HepG2 (cell line): ENCODE results near the gene TESK1. TPM values are rescaled to one million over a fixed set of nuclear protein-coding genes. Genes with fewer than 3 reads are reported as not detected.

Source experiments
- ATAC-seq: fragments of 200-7000 bp; cut with Tn5 transposase; 3 replicates; pipeline ENCODE4 v1.9.1; 2020; ENCODE audit warnings: mild to moderate bottlenecking, moderate library complexity
- BruUV-seq: library from RNA; stranded (reverse); fragments of 400-500 nt; replicated peaks from 2 replicates; lab custom pipeline; 2021; lab: Mats Ljungman, UMichigan
- CTCF ChIA-PET: fragments of 300-600 bp; formaldehyde crosslinking; extraction: SDS; loops from one replicate; lab custom pipeline; 2021; ENCODE audit warnings: low total read pairs, inconsistent platforms, low intra/inter-chr PET ratio; lab: Yijun Ruan, JAX
- POLR2A ChIA-PET: fragments of 350-600 bp; sonication (Branson Sonifier 250); formaldehyde crosslinking; loops from one replicate; lab custom pipeline; 2020; ENCODE audit warnings: antibody characterized with exemption, inconsistent platforms; lab: Yijun Ruan, JAX
- DNase-seq: peaks from one replicate; pipeline ENCODE4 v3.0.0-alpha.2; 2015; ENCODE audit warnings: low spot score
- FAIRE-seq: peaks from 3 replicates; lab custom pipeline; 2011; peaks lifted over from hg19 to GRCh38; lab: Jason Lieb, UNC
- H2AFZ ChIP-seq: one replicate; pipeline ENCODE4 v1.6.1; 2011; ENCODE audit warnings: low read length, inconsistent platforms
- H3K27ac ChIP-seq: fragments of 300-600 bp; 3 replicates; pipeline ENCODE4 v1.8.0; 2011; ENCODE audit warnings: mixed run types, mild to moderate bottlenecking, mixed read lengths, low read length, inconsistent platforms; ENCODE audit not compliant: insufficient read depth; ENCODE audit errors: extremely low read length
- H3K27me3 ChIP-seq, 2 experiments: fragments of 200-600 bp in 1 of 2; 2 replicates in 1 of 2; 3 replicates in 1 of 2; pipeline versions ENCODE4 v1.6.0 to v1.8.0; 2011; ENCODE audit warnings: low read length in 2 of 2, mild to moderate bottlenecking in 2 of 2, moderate library complexity in 2 of 2, inconsistent platforms in 1 of 2; ENCODE audit not compliant: insufficient read depth in 2 of 2, control insufficient read depth in 1 of 2
- H3K36me3 ChIP-seq, 2 experiments: fragments of 200-600 bp in 1 of 2; replicated peaks in 1 of 2; 2 replicates in 1 of 2; 3 replicates in 1 of 2; pipeline versions ENCODE4 v1.5.1 to v1.8.0; 2011; ENCODE audit warnings: low read length in 2 of 2, inconsistent platforms in 1 of 2; ENCODE audit not compliant: insufficient read depth in 2 of 2, control insufficient read depth in 1 of 2
- H3K4me1 ChIP-seq: 2 replicates; pipeline ENCODE4 v1.5.1; 2012; ENCODE audit warnings: low read length, inconsistent platforms; ENCODE audit not compliant: insufficient read depth
- H3K4me2 ChIP-seq: 2 replicates; pipeline ENCODE4 v1.6.0; 2011; ENCODE audit warnings: low read depth, low read length, inconsistent platforms
- H3K4me3 ChIP-seq, 3 experiments: fragments of 200-600 bp in 1 of 3; sonication (generic), shearing (Covaris generic) in 1 of 3; replicated peaks in 1 of 3; 2 replicates each; pipeline ENCODE4 v1.5.1; 2011 to 2016; ENCODE audit warnings: low read length in 3 of 3, inconsistent platforms in 2 of 3, low read depth in 2 of 3, mild to moderate bottlenecking in 2 of 3, control low read depth in 1 of 3, mixed read lengths in 1 of 3; ENCODE audit not compliant: insufficient read depth in 1 of 3
- H3K79me2 ChIP-seq: one replicate; pipeline ENCODE4 v1.6.1; 2011; ENCODE audit warnings: low read length, inconsistent platforms; ENCODE audit not compliant: insufficient read depth
- H3K9ac ChIP-seq: 2 replicates; pipeline ENCODE4 v1.6.0; 2011; ENCODE audit warnings: mild to moderate bottlenecking, low read depth, low read length, inconsistent platforms; ENCODE audit not compliant: insufficient read depth
- H3K9me3 ChIP-seq: 2 replicates; pipeline ENCODE4 v1.5.1; 2012; ENCODE audit warnings: mild to moderate bottlenecking, low read length
- H4K20me1 ChIP-seq: 2 replicates; pipeline ENCODE4 v1.6.0; 2011; ENCODE audit warnings: inconsistent platforms, mild to moderate bottlenecking, low read length, moderate library complexity; ENCODE audit not compliant: insufficient read depth
- ARHGAP35 ChIP-seq: sonication (generic); formaldehyde crosslinking; IDR thresholded peaks from 2 replicates; pipeline ENCODE4 v1.9.0; 2022; ENCODE audit warnings: mild to moderate bottlenecking, inconsistent platforms, moderate library complexity, missing genetic modification reagents, borderline replicate concordance
- CEBPB ChIP-seq: IDR thresholded peaks from 2 replicates; pipeline ENCODE4 v1.6.1; 2011; ENCODE audit warnings: low read depth, low read length, improper control_type of control experiment, borderline replicate concordance
- HNRNPLL ChIP-seq: fragments of 200-400 bp; formaldehyde crosslinking; IDR thresholded peaks from 2 replicates; pipeline ENCODE4 v1.6.1; 2017; ENCODE audit warnings: mild to moderate bottlenecking, low read depth, low read length; ENCODE audit not compliant: poor library complexity, severe bottlenecking
- MZF1 ChIP-seq: sonication (generic); formaldehyde crosslinking; IDR thresholded peaks from 2 replicates; pipeline ENCODE4 v1.8.1; 2023; ENCODE audit warnings: mild to moderate bottlenecking, missing genetic modification reagents, borderline replicate concordance
- PCBP2 ChIP-seq: fragments of 200-400 bp; formaldehyde crosslinking; optimal IDR thresholded peaks from 2 replicates; pipeline ENCODE3; 2018; ENCODE audit warnings: low read length, low read depth; ENCODE audit not compliant: poor library complexity, severe bottlenecking
- RFXANK ChIP-seq: IDR thresholded peaks from 2 replicates; pipeline ENCODE4 v1.6.1; 2016
- SRF ChIP-seq: IDR thresholded peaks from 2 replicates; pipeline ENCODE4 v1.6.1; 2011; ENCODE audit warnings: mild to moderate bottlenecking, low read depth, low read length, moderate library complexity
- TFDP2 ChIP-seq: sonication (generic); formaldehyde crosslinking; IDR thresholded peaks from 2 replicates; pipeline ENCODE4 v1.4.0; 2020; ENCODE audit warnings: missing genetic modification reagents
- ZBTB2 ChIP-seq: sonication (generic); formaldehyde crosslinking; IDR thresholded peaks from 2 replicates; pipeline ENCODE4 v1.8.0; 2022; ENCODE audit warnings: low read depth, missing genetic modification reagents
- ZFP36L1 ChIP-seq: sonication (generic); formaldehyde crosslinking; IDR thresholded peaks from 2 replicates; pipeline ENCODE4 v1.8.0; 2022; ENCODE audit warnings: mild to moderate bottlenecking, missing genetic modification reagents, moderate library complexity
- ZMYM4 ChIP-seq: sonication (generic); formaldehyde crosslinking; IDR thresholded peaks from 2 replicates; pipeline ENCODE4 v1.8.1; 2023; ENCODE audit warnings: mild to moderate bottlenecking, missing genetic modification reagents
- ZNF235 ChIP-seq: sonication (generic); formaldehyde crosslinking; IDR thresholded peaks from 2 replicates; pipeline ENCODE4 v1.8.1; 2023; ENCODE audit warnings: mild to moderate bottlenecking, missing genetic modification reagents, borderline replicate concordance
- ZNF567 ChIP-seq: sonication (generic); formaldehyde crosslinking; IDR thresholded peaks from 2 replicates; pipeline ENCODE4 v1.8.1; 2023; ENCODE audit warnings: mild to moderate bottlenecking, missing genetic modification reagents, borderline replicate concordance
- ZNF772 ChIP-seq: sonication (generic); formaldehyde crosslinking; IDR thresholded peaks from 2 replicates; pipeline ENCODE4 v1.5.0; 2020; ENCODE audit warnings: mild to moderate bottlenecking, missing genetic modification reagents
- ZSCAN20 ChIP-seq: sonication (generic); formaldehyde crosslinking; IDR thresholded peaks from 2 replicates; pipeline ENCODE4 v1.4.0; 2020; ENCODE audit warnings: missing genetic modification reagents, mild to moderate bottlenecking, borderline replicate concordance
- WGBS: methylation state at CpG from one replicate; pipeline ENCODE4 v1.1.6; 2017; ENCODE audit warnings: low lambda C conversion rate; 5-methylcytosine and 5-hydroxymethylcytosine counted together
- in situ Hi-C: cut with HindIII; loops from 2 replicates; pipeline ENCODE4 v1.10.0; 2017; ENCODE audit warnings: low pct_unique_long_range_greater_than_20kb; ENCODE audit not compliant: extremely low pct_ligation_motif_present
- intact Hi-C: fragments of 100-400 bp; cut with micrococcal nuclease; formaldehyde crosslinking; loops from one replicate; pipeline ENCODE4 v1.10.0; 2022; ENCODE audit not compliant: unreplicated experiment
- polyA plus RNA-seq, 8 experiments: library from polyadenylated mRNA; depleted of rRNA in 3 of 8; stranded (reverse) in 7 of 8; unstranded in 1 of 8; fragments of >200 nt; fragmentation: Illumina TruSeq in 4 of 8; extraction: Trizol in 4 of 8; gene quantifications; 2 replicates each; pipeline versions ENCODE4 v1.2.1 to v1.2.3, GENCODE V29; 2011 to 2016; ENCODE audit warnings: low read depth in 4 of 8, missing spikeins in 1 of 8, mixed read lengths in 1 of 8; ENCODE audit not compliant: insufficient read depth in 1 of 8
- total RNA-seq, 5 experiments: library from RNA; depleted of rRNA; stranded (reverse); fragments of >200 nt; fragmentation: Illumina TruSeq; extraction: Trizol; gene quantifications; 2 replicates each; pipeline ENCODE4 v1.2.3, GENCODE V29; 2016; ENCODE audit warnings: low read depth in 1 of 5
- TF ChIP-seq, protein P1 (sequence below): fragments of 450-650 bp; IDR thresholded peaks from 2 replicates; pipeline ENCODE4 v1.6.1; 2017
- TF ChIP-seq, protein P2 (sequence below): sonication (generic); formaldehyde crosslinking; IDR thresholded peaks from 2 replicates; pipeline ENCODE4 v1.4.0; 2020; ENCODE audit warnings: missing genetic modification reagents, borderline replicate concordance

TESK1 gene
- total and polyA plus RNA-seq, 2 of the 13 experiments (the other 11 are each of a cell fraction or from before 2014, with no cell fraction given) = 7.3 to 13.6 TPM

- Histone ChIP-seq H3K9me3 (no peaks in the 10 kb centered on the region), H3K4me3 (peak overlapping the region; percentile 29 to 71 (median 57); a peak in 5 of 6 replicates), H3K9ac (peak overlapping the region; percentile 98), H3K4me2 (peak overlapping the region; percentile 78), H2AFZ (peak overlapping the region; percentile 52), H3K27me3 (no peaks in the 10 kb centered on the region; a peak in 2 of 5 replicates), H3K4me1 (peaks cover 71% of the 10 kb centered on the region), H4K20me1 (no peaks in the 10 kb centered on the region), H3K79me2 (peaks cover 6% of the 10 kb centered on the region), H3K36me3 (peaks cover 5 to 6% of the 10 kb centered on the region in 2 experiments; a peak in 3 of 5 replicates), H3K27ac (peak overlapping the region; percentile 100)
- ChIA-PET POLR2A (interaction anchor here (1.1 to 6.3 kb wide), 12 partner anchors 10 to 495 kb away, joined by 3 to 68 read pairs (median 8); partner anchors contain the start of genes CREB3, GBA2, HINT2 and RGP1), CTCF (interaction anchor here (1.7 kb wide), 1 partner anchor 11 kb away, joined by 8 read pairs; no protein-coding TSS in a partner anchor)
- FAIRE-seq (no peak), ATAC-seq (peak; percentile 34), DNase-seq (peak; percentile 35)
- intact Hi-C loops = loop anchor here (1.0 kb wide), 1 partner anchor 11 kb away; no protein-coding TSS in a partner anchor
- no TSS peak for BruUV-seq
- 16% methylated on average over 25 of the region's 25 CpGs for WGBS
- in situ Hi-C loops = loop anchor here (10.0 kb wide), 1 partner anchor 542 kb away; the partner anchor contains the start of gene ATOSB
- TF ChIP-seq SRF (0 out of 2 replicates have a peak, but pooled peaks have one; percentile 2), ZFP36L1 (CRISPR knock-in tag) (no peak), ZNF772 (CRISPR knock-in tag) (no peak), ZMYM4 (CRISPR knock-in tag) (no peak), PCBP2 (no peak), RFXANK (peak; percentile 18; the same call in 1 of the 2 replicates), CEBPB (no peak), ZNF567 (CRISPR knock-in tag) (0 out of 2 replicates have a peak, but pooled peaks have one; percentile 11), TFDP2 (CRISPR knock-in tag) (no peak), ZNF235 (CRISPR knock-in tag) (no peak), ZSCAN20 (no peak), ZBTB2 (no peak), MZF1 (CRISPR knock-in tag) (no peak), ARHGAP35 (CRISPR knock-in tag) (no peak), HNRNPLL (no peak)
- TF ChIP-seq, protein P1, sequence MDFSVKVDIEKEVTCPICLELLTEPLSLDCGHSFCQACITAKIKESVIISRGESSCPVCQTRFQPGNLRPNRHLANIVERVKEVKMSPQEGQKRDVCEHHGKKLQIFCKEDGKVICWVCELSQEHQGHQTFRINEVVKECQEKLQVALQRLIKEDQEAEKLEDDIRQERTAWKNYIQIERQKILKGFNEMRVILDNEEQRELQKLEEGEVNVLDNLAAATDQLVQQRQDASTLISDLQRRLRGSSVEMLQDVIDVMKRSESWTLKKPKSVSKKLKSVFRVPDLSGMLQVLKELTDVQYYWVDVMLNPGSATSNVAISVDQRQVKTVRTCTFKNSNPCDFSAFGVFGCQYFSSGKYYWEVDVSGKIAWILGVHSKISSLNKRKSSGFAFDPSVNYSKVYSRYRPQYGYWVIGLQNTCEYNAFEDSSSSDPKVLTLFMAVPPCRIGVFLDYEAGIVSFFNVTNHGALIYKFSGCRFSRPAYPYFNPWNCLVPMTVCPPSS = no peak
- TF ChIP-seq, protein P2, sequence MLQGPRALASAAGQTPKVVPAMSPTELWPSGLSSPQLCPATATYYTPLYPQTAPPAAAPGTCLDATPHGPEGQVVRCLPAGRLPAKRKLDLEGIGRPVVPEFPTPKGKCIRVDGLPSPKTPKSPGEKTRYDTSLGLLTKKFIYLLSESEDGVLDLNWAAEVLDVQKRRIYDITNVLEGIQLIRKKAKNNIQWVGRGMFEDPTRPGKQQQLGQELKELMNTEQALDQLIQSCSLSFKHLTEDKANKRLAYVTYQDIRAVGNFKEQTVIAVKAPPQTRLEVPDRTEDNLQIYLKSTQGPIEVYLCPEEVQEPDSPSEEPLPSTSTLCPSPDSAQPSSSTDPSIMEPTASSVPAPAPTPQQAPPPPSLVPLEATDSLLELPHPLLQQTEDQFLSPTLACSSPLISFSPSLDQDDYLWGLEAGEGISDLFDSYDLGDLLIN (CRISPR knock-in tag) = no peak
These were observed 51.9 kb downstream of the TESK1 start for GRCh38 chr9:35656831-35657545.
